Osteocyte (in vitro differentiated cells): ENCODE results near the gene CD86. TPM values are rescaled to one million over a fixed set of nuclear protein-coding genes. Genes with fewer than 3 reads are reported as not detected.

Experiments
- DNase-seq: peaks from one replicate; pipeline ENCODE4 v3.0.0; 2021; ENCODE audit warnings: mixed read lengths; ENCODE audit not compliant: unreplicated experiment; ENCODE audit errors: extremely low spot score
- H3K27ac Mint-ChIP-seq: one replicate; pipeline ENCODE4 v1.8.0; 2021; ENCODE audit warnings: mild to moderate bottlenecking, mixed read lengths; ENCODE audit not compliant: unreplicated experiment
- H3K27me3 Mint-ChIP-seq: one replicate; pipeline ENCODE4 v1.8.0; 2021; ENCODE audit warnings: mixed read lengths; ENCODE audit not compliant: unreplicated experiment
- H3K36me3 Mint-ChIP-seq: one replicate; pipeline ENCODE4 v1.8.0; 2021; ENCODE audit warnings: mixed read lengths; ENCODE audit not compliant: unreplicated experiment
- H3K4me1 Mint-ChIP-seq: one replicate; pipeline ENCODE4 v1.8.0; 2021; ENCODE audit warnings: mixed read lengths; ENCODE audit not compliant: unreplicated experiment
- H3K4me3 Mint-ChIP-seq: one replicate; pipeline ENCODE4 v1.8.0; 2021; ENCODE audit warnings: mild to moderate bottlenecking, moderate library complexity, mixed read lengths; ENCODE audit not compliant: unreplicated experiment
- H3K9me3 Mint-ChIP-seq: one replicate; pipeline ENCODE4 v1.8.0; 2021; ENCODE audit warnings: mixed read lengths; ENCODE audit not compliant: unreplicated experiment
- total RNA-seq: library from RNA; stranded (reverse); gene quantifications from 2 replicates; pipeline ENCODE4 v1.2.1, GENCODE V29; 2021
- TF ChIP-seq, protein P1 (sequence below): fragments of 200-600 bp; sonication (generic); IDR thresholded peaks from 2 replicates; pipeline ENCODE4 v1.5.0; 2021; ENCODE audit warnings: antibody characterized with exemption, mild to moderate bottlenecking, moderate library complexity

CD86 gene
- total RNA-seq, 1 donor from 2014 or later: not detected

DNA sequence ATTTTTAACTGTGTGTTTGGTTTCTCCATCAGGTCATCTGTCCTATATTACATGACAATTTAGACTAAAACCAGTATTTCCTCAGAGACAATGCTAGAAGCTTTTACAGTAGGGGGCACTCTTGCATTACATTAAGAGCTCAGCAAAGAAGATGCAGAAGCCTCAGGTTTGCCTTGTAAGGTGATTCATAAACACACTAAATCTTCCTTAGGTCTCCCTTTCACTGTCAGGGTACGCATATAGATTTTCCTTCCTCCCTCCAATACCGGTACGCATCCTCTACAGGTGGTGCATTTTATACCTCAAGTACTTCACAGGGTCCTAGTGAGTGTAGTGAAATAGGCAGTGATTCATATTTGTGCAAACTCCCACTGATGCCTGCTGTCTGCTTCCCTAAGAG, 46.5 kb downstream of the CD86 start:
- Mint-ChIP-seq H3K4me1 (no peaks in the 10 kb centered on the region), H3K36me3 (no peaks in the 10 kb centered on the region), H3K9me3 (no peaks in the 10 kb centered on the region), H3K27me3 (peaks cover 2% of the 10 kb centered on the region), H3K27ac (no peak overlapping the region), H3K4me3 (no peak overlapping the region)
- no peak for DNase-seq
- TF ChIP-seq, protein P1, sequence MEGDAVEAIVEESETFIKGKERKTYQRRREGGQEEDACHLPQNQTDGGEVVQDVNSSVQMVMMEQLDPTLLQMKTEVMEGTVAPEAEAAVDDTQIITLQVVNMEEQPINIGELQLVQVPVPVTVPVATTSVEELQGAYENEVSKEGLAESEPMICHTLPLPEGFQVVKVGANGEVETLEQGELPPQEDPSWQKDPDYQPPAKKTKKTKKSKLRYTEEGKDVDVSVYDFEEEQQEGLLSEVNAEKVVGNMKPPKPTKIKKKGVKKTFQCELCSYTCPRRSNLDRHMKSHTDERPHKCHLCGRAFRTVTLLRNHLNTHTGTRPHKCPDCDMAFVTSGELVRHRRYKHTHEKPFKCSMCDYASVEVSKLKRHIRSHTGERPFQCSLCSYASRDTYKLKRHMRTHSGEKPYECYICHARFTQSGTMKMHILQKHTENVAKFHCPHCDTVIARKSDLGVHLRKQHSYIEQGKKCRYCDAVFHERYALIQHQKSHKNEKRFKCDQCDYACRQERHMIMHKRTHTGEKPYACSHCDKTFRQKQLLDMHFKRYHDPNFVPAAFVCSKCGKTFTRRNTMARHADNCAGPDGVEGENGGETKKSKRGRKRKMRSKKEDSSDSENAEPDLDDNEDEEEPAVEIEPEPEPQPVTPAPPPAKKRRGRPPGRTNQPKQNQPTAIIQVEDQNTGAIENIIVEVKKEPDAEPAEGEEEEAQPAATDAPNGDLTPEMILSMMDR: peak; percentile 33

DNA sequence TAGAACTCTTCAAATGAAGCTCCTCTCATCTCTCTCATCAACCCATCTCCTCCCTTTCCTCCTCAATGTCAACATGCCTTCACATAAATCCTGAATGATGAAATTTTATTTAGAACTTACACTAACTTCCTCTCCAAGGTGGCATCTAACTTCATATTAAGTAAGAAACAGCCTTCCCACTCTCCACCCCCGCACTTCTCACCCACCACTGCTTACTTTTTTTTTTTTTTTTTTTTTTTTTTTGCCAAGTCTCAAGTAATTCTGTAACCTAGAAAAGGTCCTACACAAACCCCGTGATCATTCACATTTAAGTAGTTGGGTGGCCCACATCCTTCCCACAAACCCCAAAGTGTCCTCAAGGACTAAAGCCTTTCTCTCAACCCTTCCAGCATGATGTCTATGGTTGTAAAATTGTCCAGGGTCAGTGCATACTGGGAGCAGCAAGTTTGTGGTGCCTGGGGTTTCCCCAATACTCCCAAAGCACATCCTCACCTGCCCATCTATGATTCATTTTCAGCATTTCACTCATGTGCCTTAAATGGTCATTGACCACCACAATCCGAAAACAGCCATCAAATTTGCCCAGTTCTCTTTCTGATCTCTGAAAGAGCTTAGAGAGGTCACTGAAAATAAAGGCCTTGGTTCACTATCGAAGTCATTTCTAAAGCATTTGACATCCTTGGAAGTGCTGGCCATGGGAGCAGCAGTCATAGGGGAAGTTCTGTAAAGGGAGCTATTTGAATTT, 47.2 kb downstream of the CD86 start:
- H3K27ac Mint-ChIP-seq: no peak overlapping the region
- no peak overlapping the region for H3K4me3 Mint-ChIP-seq
- peaks cover 2% of the 10 kb centered on the region for H3K27me3 Mint-ChIP-seq
- H3K9me3 Mint-ChIP-seq: no peaks in the 10 kb centered on the region
- DNase-seq: peak; percentile 23
- TF ChIP-seq, protein P1: no peak
- H3K4me1 Mint-ChIP-seq: no peaks in the 10 kb centered on the region
- no peaks in the 10 kb centered on the region for H3K36me3 Mint-ChIP-seq

DNA sequence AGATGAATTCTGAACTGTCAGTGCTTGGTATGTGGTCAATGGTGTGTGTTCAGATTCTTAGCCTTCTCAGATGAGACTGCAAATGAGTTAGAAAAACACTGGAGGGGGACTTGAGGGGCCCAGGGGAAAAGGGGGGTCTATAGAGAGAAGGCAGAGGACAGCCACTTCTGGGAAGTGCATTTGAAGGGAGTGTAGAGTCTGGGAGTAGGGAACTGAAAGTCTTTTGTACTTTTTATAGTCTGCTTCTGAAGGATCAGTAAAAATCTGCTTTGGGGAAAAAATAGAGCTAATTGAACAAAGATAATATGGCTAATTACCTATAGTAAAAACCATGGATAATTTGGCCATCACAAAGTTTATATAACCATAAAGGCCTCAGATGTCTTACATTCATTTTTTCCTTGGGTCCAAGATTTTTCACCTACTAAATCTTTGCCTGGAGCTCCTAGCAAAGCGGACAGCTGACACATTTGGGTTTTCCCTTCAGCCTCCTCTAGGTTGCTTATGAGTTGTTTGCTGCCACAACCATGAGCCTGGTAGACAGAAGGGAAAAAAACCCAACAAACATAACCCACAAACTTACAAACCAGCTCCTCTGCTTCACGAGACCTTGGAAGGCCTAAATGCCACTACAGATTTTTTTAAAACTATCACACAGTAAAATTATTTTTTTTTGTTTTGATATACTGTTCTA, 48.8 kb downstream of the CD86 start:
- peak; percentile 13 for DNase-seq
- Mint-ChIP-seq H3K27me3 (peaks cover 2% of the 10 kb centered on the region), H3K4me1 (no peaks in the 10 kb centered on the region), H3K9me3 (no peaks in the 10 kb centered on the region), H3K27ac (no peak overlapping the region), H3K36me3 (no peaks in the 10 kb centered on the region), H3K4me3 (no peak overlapping the region)
- TF ChIP-seq, protein P1: no peak

DNA sequence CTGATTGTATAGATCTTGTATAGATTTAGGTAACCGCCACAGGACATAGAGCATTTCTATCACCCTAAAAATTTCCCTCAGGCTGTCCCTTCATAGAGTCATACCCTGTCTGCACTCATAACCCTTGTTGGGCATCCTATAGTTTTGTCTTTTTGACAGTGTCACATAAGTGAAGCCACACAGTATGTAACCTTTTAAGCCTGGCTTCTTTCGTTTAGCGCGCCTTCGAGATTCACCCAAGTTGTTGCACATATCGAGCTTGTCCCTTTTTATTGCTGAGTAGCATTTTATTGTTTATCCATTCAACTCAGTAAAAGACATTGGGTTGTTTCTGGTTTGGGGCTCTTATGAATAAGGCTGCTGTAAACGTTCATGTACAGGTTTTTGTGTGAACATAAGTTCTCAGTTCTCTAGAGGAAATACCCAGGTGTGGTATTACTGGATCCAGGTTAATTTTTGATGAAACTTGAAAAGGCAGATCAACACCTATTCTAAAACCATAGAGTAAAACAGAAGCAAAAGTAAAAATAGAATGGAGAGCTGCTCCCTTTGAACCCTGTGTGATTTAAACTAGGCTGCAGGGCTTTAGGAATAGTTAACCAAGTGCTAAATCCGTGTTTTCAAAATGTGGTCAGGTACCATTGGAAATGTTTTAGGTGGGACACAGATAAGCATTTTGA, 49.5 kb downstream of the CD86 start:
- Mint-ChIP-seq H3K4me1 (no peaks in the 10 kb centered on the region), H3K27me3 (peaks cover 2% of the 10 kb centered on the region), H3K36me3 (no peaks in the 10 kb centered on the region), H3K9me3 (no peaks in the 10 kb centered on the region), H3K4me3 (no peak overlapping the region), H3K27ac (no peak overlapping the region)
- DNase-seq: peak; percentile 6
- TF ChIP-seq, protein P1: no peak

DNA sequence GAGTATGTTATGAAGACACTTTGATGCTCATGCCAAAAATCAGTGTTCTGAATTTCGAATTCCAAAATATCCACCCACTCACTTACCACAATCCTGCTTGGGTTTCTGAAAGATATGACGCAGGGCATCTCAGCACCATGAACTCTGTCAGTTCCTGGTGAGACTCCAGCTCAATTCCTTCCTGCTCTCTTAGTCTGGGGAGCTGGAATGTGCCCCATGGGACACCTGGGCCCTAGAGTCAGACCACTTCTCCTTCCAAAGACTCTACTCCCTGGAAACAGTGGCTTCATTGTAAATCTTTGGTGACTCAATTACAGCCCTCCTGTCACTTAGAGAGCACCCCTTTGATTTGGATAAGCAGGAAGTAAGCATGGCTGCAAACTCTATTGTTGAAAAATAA, 50.5 kb downstream of the CD86 start:
- TF ChIP-seq, protein P1: no peak
- Mint-ChIP-seq H3K9me3 (no peaks in the 10 kb centered on the region), H3K27me3 (peaks cover 2% of the 10 kb centered on the region), H3K27ac (no peak overlapping the region), H3K4me3 (no peak overlapping the region), H3K4me1 (no peaks in the 10 kb centered on the region), H3K36me3 (no peaks in the 10 kb centered on the region)
- peak; percentile 30 for DNase-seq
